ENCODE measurements around the gene PKNOX2.
A peak's percentile ranks its signal among the peaks of the same experiment; 100 is the strongest.

PKNOX2 gene

DNA sequence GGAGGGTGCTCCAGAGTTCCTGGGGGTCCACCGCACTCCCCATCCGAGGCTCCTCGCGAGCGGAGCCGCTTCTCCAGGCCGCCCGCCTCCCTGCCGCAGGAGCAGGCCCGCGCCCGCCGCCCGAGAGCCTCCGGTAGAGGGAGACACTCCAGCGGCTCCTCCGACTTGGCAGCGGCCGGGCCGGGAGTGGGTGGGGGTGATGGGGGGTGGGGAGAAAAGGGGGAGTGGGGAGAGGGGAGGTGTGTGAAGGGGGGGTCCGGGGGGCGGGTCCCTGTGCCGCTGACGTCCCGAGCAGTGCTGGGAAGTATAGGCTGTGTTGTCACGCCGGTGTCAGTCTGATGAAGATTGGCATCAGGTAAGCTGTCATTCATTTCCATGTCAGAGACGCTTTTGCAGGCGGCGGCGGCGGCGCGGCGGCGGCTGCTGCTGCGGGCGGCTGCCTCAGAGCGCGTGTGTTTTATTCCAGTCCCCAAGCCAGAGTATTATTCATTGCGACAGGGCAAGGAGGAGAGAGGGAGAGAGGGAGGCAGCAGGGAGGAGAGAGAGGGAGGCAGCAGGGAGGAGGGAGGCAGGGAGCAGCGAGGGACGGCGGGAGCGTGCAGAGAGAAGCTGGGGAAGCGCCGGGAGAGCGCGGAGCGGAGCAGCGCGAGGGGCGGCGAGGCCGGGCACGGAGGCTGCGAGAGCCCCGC is at the start of gene PKNOX2:
TSS of gene PKNOX2 (plus strand) at position 330 of the 689 bp plus-strand sequence. CDS start 186,555 bp downstream, outside the sequence.
- TF ChIP-seq JUND (IDR thresholded peaks at IDR 0.05; ENCODE audit: low read depth) = no peak
- in situ Hi-C loops (cut with HindIII; ENCODE audit: low pct_unique_long_range_greater_than_20kb, low sequenced_read_pairs) = no loop called here
- peak; percentile 87 to 98 for DNase-seq (ENCODE audit: low read depth in 1 of 2, low spot score in 1 of 2)

- in situ Hi-C loops (cut with HindIII; ENCODE audit: low pct_unique_long_range_greater_than_20kb, low sequenced_read_pairs) = no loop called here
- TF ChIP-seq JUND (IDR thresholded peaks at IDR 0.05; ENCODE audit: low read depth) = no peak
- no peak for DNase-seq (ENCODE audit: low read depth in 1 of 2, low spot score in 1 of 2)
Observed at GRCh38 chr11:125117429-125117828, 47.1 kb upstream of the PKNOX2 start.

DNA sequence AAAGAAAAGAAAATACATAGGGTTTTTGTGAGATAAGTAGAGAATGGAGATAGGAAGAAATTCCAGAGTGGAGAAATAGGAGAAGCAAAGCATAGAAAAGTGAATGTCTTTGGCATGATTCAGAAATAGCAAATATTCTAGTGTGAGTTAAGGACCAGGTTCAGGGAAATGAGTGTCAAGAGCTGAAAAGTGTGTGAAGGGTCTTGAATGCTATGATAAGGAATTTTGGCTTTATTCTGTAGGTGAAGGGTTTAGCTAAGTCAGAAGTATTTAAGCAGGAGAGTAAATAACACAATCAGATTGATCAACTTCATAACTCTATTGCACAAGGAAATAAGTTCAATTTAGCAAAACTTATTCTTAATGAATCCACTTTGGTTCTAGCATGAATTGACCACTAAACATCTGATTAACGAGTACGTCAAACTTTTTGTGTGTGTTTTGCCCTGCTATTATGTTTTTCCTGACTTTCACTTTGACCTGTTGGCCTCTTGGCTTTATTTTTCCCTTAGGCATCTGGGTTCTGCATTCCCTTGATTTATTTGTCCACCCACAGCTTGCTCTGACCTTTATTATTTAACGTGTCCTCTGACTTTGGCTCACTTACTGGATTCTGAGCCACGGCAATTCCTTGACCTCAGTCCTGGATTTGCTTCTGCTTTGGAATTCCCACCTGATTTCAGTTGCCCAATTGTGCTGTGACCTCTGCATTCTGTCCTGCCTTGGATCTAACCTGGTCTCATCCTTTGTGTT is 41.2 kb upstream of the PKNOX2 start:
- DNase-seq (ENCODE audit: low read depth in 1 of 2, low spot score in 1 of 2) = no peak
- in situ Hi-C loops (cut with HindIII; ENCODE audit: low pct_unique_long_range_greater_than_20kb, low sequenced_read_pairs) = no loop called here
- TF ChIP-seq JUND (IDR thresholded peaks at IDR 0.05; ENCODE audit: low read depth) = no peak

DNA sequence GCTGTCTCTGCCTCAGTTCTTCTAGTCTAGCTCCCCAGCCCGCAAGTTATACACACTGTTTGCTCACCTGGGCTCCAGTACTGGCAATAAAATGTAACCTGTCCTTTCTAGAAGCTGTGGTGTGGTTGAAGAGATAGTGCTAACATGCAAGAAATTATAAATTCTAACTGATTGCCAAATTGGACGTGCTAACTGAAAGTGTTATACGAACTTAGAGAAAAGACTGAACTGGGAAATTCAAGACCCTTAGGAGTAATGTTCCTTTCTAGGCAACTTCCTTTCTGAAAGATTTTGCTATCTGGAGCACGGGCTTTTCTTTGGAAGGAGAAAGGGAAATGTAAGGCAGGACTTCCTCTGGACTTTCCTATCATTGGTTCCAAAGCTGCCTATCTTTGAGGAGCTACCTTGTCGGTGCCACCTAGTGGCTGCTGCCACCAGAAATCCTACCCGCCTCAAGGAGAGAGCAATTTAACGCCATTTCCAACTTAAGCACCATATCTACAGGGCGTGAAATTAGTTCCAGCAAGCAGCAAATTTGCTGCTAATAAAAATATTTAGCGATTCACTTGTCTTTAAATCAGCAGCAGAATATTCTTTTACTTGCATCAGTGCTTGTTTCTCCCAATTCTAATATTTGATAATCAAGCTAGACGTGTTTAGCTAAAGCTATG is 40.5 kb upstream of the PKNOX2 start:
- in situ Hi-C loops (cut with HindIII; ENCODE audit: low pct_unique_long_range_greater_than_20kb, low sequenced_read_pairs) = no loop called here
- peak; percentile 83 to 95 for DNase-seq (ENCODE audit: low read depth in 1 of 2, low spot score in 1 of 2)

GRCh38 chr11:125124618-125124992 is 39.9 kb upstream of the PKNOX2 start:
- in situ Hi-C loops (cut with HindIII; ENCODE audit: low pct_unique_long_range_greater_than_20kb, low sequenced_read_pairs) = no loop called here
- DNase-seq (ENCODE audit: low read depth in 1 of 2, low spot score in 1 of 2) = no peak
- no peak for TF ChIP-seq JUND (IDR thresholded peaks at IDR 0.05; ENCODE audit: low read depth)

More for the DNA sequence above, 40.5 kb upstream of the PKNOX2 start:
- no peak for TF ChIP-seq JUND (IDR thresholded peaks at IDR 0.05; ENCODE audit: low read depth)

GRCh38 chr11:125128450-125128849 is 36.1 kb upstream of the PKNOX2 start:
- TF ChIP-seq JUND (IDR thresholded peaks at IDR 0.05; ENCODE audit: low read depth) = no peak

GRCh38 chr11:125129316-125129993 is 35.1 kb upstream of the PKNOX2 start:
- TF ChIP-seq JUND (IDR thresholded peaks at IDR 0.05; ENCODE audit: low read depth) = no peak
- in situ Hi-C loops (cut with HindIII; ENCODE audit: low pct_unique_long_range_greater_than_20kb, low sequenced_read_pairs) = no loop called here

More at GRCh38 chr11:125128450-125128849, 36.1 kb upstream of the PKNOX2 start:
- in situ Hi-C loops (cut with HindIII; ENCODE audit: low pct_unique_long_range_greater_than_20kb, low sequenced_read_pairs) = no loop called here
- DNase-seq (ENCODE audit: low read depth in 1 of 2, low spot score in 1 of 2) = no peak

DNA sequence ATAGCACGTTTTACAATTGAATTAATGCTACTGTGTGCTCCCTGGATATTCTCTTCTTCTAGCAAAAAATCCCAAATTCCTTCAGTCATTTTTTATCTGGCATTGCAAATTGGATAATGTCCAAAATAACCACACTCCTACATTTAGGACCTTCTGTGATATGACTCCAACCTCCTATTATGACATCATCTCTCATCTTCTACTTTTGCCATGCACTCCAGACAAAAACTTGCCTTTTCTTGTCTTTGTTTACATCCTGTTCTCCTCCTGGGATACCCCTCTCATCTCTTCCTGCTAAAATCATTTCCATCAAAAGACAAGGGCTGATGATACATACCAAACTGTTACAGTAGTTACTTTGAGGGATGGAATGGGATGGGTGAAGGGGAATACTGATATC is 32.5 kb upstream of the PKNOX2 start:
- DNase-seq (ENCODE audit: low read depth in 1 of 2, low spot score in 1 of 2) = no peak
- no peak for TF ChIP-seq JUND (IDR thresholded peaks at IDR 0.05; ENCODE audit: low read depth)
- in situ Hi-C loops (cut with HindIII; ENCODE audit: low pct_unique_long_range_greater_than_20kb, low sequenced_read_pairs) = no loop called here

More at GRCh38 chr11:125129316-125129993, 35.1 kb upstream of the PKNOX2 start:
- no peak for DNase-seq (ENCODE audit: low read depth in 1 of 2, low spot score in 1 of 2)

GRCh38 chr11:125132596-125132995 is 32.0 kb upstream of the PKNOX2 start:
- TF ChIP-seq JUND (IDR thresholded peaks at IDR 0.05; ENCODE audit: low read depth) = no peak
- DNase-seq (ENCODE audit: low read depth in 1 of 2, low spot score in 1 of 2) = no peak
- in situ Hi-C loops (cut with HindIII; ENCODE audit: low pct_unique_long_range_greater_than_20kb, low sequenced_read_pairs) = no loop called here

- in situ Hi-C loops (cut with HindIII; ENCODE audit: low pct_unique_long_range_greater_than_20kb, low sequenced_read_pairs) = no loop called here
Observed at GRCh38 chr11:125136001-125136400, 28.6 kb upstream of the PKNOX2 start.

DNA sequence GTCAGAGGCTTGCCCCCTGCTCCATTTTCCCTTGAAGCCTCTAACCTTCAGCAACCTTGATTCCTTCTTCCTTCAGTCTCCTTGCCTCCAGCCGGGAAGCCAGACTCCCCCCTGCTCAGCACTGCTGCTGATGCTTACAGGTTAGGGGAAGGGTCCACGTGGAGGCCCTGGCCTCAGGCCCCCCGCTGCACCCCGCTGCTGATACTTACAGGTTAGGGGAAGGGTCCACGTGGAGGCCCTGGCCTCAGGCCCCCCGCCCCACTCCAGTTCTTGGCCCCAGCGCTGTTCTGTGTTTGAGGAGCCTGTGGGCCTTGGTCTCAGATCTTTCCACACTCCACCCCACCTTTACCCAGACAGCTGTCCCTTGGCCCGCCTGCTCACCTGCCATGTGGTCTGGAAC is 25.6 kb upstream of the PKNOX2 start:
- no peak for TF ChIP-seq JUND (IDR thresholded peaks at IDR 0.05; ENCODE audit: low read depth)
- in situ Hi-C loops (cut with HindIII; ENCODE audit: low pct_unique_long_range_greater_than_20kb, low sequenced_read_pairs) = no loop called here

More at GRCh38 chr11:125136001-125136400, 28.6 kb upstream of the PKNOX2 start:
- DNase-seq (ENCODE audit: low read depth in 1 of 2, low spot score in 1 of 2) = no peak
- no peak for TF ChIP-seq JUND (IDR thresholded peaks at IDR 0.05; ENCODE audit: low read depth)

GRCh38 chr11:125139778-125140177 is 24.8 kb upstream of the PKNOX2 start:
- in situ Hi-C loops (cut with HindIII; ENCODE audit: low pct_unique_long_range_greater_than_20kb, low sequenced_read_pairs) = no loop called here
- no peak for DNase-seq (ENCODE audit: low read depth in 1 of 2, low spot score in 1 of 2)
- TF ChIP-seq JUND (IDR thresholded peaks at IDR 0.05; ENCODE audit: low read depth) = no peak

More for the DNA sequence above, 25.6 kb upstream of the PKNOX2 start:
- no peak for DNase-seq (ENCODE audit: low read depth in 1 of 2, low spot score in 1 of 2)
